Astrocyte (in vitro differentiated cells and primary cell): Measurements from ENCODE around the gene C2orf15. TPM values are rescaled to one million over a fixed set of nuclear protein-coding genes. Genes with fewer than 3 reads are reported as not detected.

ENCODE experiments used
- DNase-seq: peaks from one replicate; pipeline ENCODE4 v3.0.0-alpha.2; 2010; ENCODE audit warnings: low read depth
- FAIRE-seq: peaks from 2 replicates; lab custom pipeline; 2011; peaks lifted over from hg19 to GRCh38; lab: Jason Lieb, UNC
- H2AFZ ChIP-seq: 2 replicates; pipeline ENCODE4 v1.6.0; 2012; ENCODE audit warnings: low read depth, low read length, inconsistent platforms
- H3K27ac ChIP-seq: 2 replicates; pipeline ENCODE4 v1.5.1; 2011; ENCODE audit warnings: low read depth, low read length, inconsistent platforms
- H3K27me3 ChIP-seq: 2 replicates; pipeline ENCODE4 v1.6.0; 2011; ENCODE audit warnings: low read length, inconsistent platforms; ENCODE audit not compliant: insufficient read depth
- H3K36me3 ChIP-seq: 2 replicates; pipeline ENCODE4 v1.5.1; 2011; ENCODE audit warnings: low read length, inconsistent platforms; ENCODE audit not compliant: insufficient read depth
- H3K4me1 ChIP-seq: 2 replicates; pipeline ENCODE4 v1.5.1; 2011; ENCODE audit warnings: low read length, inconsistent platforms; ENCODE audit not compliant: insufficient read depth
- H3K4me2 ChIP-seq: 2 replicates; pipeline ENCODE4 v1.6.0; 2012; ENCODE audit warnings: low read length, inconsistent platforms
- H3K4me3 ChIP-seq: 2 replicates; pipeline ENCODE4 v1.5.1; 2011; ENCODE audit warnings: low read depth, mild to moderate bottlenecking, low read length, inconsistent platforms; ENCODE audit not compliant: insufficient read depth
- H3K79me2 ChIP-seq: 2 replicates; pipeline ENCODE4 v1.6.0; 2012; ENCODE audit warnings: mild to moderate bottlenecking, low read length, inconsistent platforms; ENCODE audit not compliant: insufficient read depth
- H3K9ac ChIP-seq: 2 replicates; pipeline ENCODE4 v1.6.0; 2012; ENCODE audit warnings: mild to moderate bottlenecking, low read length, inconsistent platforms
- H3K9me3 ChIP-seq: 2 replicates; pipeline ENCODE4 v1.5.1; 2012; ENCODE audit warnings: low read depth, mild to moderate bottlenecking, low read length, inconsistent platforms; ENCODE audit not compliant: insufficient read depth
- H4K20me1 ChIP-seq: 2 replicates; pipeline ENCODE4 v1.6.0; 2012; ENCODE audit warnings: low read length, inconsistent platforms; ENCODE audit not compliant: insufficient read depth
- H3K27ac Mint-ChIP-seq: one replicate; pipeline ENCODE4 v1.8.0; 2021; ENCODE audit warnings: mild to moderate bottlenecking, mixed read lengths; ENCODE audit not compliant: unreplicated experiment
- H3K27me3 Mint-ChIP-seq: one replicate; pipeline ENCODE4 v1.8.0; 2021; ENCODE audit warnings: low read depth, mixed read lengths; ENCODE audit not compliant: unreplicated experiment
- H3K36me3 Mint-ChIP-seq: one replicate; pipeline ENCODE4 v1.8.0; 2021; ENCODE audit warnings: low read depth, mixed read lengths; ENCODE audit not compliant: unreplicated experiment
- H3K4me1 Mint-ChIP-seq: one replicate; pipeline ENCODE4 v1.8.0; 2021; ENCODE audit warnings: low read depth, mixed read lengths; ENCODE audit not compliant: unreplicated experiment
- H3K4me3 Mint-ChIP-seq: one replicate; pipeline ENCODE4 v1.8.0; 2021; ENCODE audit warnings: mild to moderate bottlenecking, moderate library complexity, mixed read lengths; ENCODE audit not compliant: unreplicated experiment
- H3K9me3 Mint-ChIP-seq: one replicate; pipeline ENCODE4 v1.8.0; 2021; ENCODE audit warnings: mild to moderate bottlenecking, mixed read lengths; ENCODE audit not compliant: unreplicated experiment
- EZH2 ChIP-seq: IDR thresholded peaks from 2 replicates; pipeline ENCODE4 v1.6.1; 2012; ENCODE audit warnings: mild to moderate bottlenecking, low read length, inconsistent platforms; ENCODE audit not compliant: insufficient read depth
- total RNA-seq: library from RNA; stranded (reverse); gene quantifications from 2 replicates; pipeline ENCODE4 v1.2.1, GENCODE V29; 2021
- TF ChIP-seq, protein P1 (sequence below): IDR thresholded peaks from 2 replicates; pipeline ENCODE4 v1.5.1; 2011; ENCODE audit warnings: low read depth, mild to moderate bottlenecking, inconsistent platforms, low read length, moderate library complexity; ENCODE audit not compliant: insufficient read depth

The C2orf15 gene
- total RNA-seq, 1 donor from 2014 or later = 0.59 TPM

GRCh38 chr2:99156891-99157290 is 15.4 kb downstream of the C2orf15 start:
- no peak overlapping the region for H3K4me3 ChIP-seq
- FAIRE-seq = no peak
- H3K9me3 ChIP-seq = no peaks in the 10 kb centered on the region
- no peaks in the 10 kb centered on the region for H3K36me3 Mint-ChIP-seq
- H3K9ac ChIP-seq = no peak overlapping the region
- no peaks in the 10 kb centered on the region for H4K20me1 ChIP-seq
- H3K27me3 ChIP-seq = no peaks in the 10 kb centered on the region
- no peak overlapping the region for H3K27ac Mint-ChIP-seq
- no peaks in the 10 kb centered on the region for H3K27me3 Mint-ChIP-seq
- no peak for DNase-seq
- no peak for TF ChIP-seq EZH2
- TF ChIP-seq, protein P1, sequence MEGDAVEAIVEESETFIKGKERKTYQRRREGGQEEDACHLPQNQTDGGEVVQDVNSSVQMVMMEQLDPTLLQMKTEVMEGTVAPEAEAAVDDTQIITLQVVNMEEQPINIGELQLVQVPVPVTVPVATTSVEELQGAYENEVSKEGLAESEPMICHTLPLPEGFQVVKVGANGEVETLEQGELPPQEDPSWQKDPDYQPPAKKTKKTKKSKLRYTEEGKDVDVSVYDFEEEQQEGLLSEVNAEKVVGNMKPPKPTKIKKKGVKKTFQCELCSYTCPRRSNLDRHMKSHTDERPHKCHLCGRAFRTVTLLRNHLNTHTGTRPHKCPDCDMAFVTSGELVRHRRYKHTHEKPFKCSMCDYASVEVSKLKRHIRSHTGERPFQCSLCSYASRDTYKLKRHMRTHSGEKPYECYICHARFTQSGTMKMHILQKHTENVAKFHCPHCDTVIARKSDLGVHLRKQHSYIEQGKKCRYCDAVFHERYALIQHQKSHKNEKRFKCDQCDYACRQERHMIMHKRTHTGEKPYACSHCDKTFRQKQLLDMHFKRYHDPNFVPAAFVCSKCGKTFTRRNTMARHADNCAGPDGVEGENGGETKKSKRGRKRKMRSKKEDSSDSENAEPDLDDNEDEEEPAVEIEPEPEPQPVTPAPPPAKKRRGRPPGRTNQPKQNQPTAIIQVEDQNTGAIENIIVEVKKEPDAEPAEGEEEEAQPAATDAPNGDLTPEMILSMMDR = no peak
- H3K36me3 ChIP-seq = no peaks in the 10 kb centered on the region
- H3K9me3 Mint-ChIP-seq = no peaks in the 10 kb centered on the region
- peaks cover 9% of the 10 kb centered on the region for H3K4me1 ChIP-seq
- H2AFZ ChIP-seq = no peak overlapping the region
- H3K4me1 Mint-ChIP-seq = peaks cover 6% of the 10 kb centered on the region
- H3K4me2 ChIP-seq = no peak overlapping the region
- no peak overlapping the region for H3K27ac ChIP-seq
- no peak overlapping the region for H3K4me3 Mint-ChIP-seq
- peaks cover 4% of the 10 kb centered on the region for H3K79me2 ChIP-seq

- FAIRE-seq (no peak), DNase-seq (no peak)
- no peak overlapping the region for H3K27ac Mint-ChIP-seq
- H3K36me3 Mint-ChIP-seq = no peaks in the 10 kb centered on the region
- H3K4me3 ChIP-seq = no peak overlapping the region
- H3K36me3 ChIP-seq = no peaks in the 10 kb centered on the region
- no peak overlapping the region for H3K4me3 Mint-ChIP-seq
- TF ChIP-seq EZH2 = no peak
- TF ChIP-seq, protein P1 = no peak
- H4K20me1 ChIP-seq = no peaks in the 10 kb centered on the region
- peaks cover 6% of the 10 kb centered on the region for H3K4me1 Mint-ChIP-seq
- no peaks in the 10 kb centered on the region for H3K27me3 ChIP-seq
- H3K27ac ChIP-seq = no peak overlapping the region
- peaks cover 9% of the 10 kb centered on the region for H3K4me1 ChIP-seq
- H3K9me3 ChIP-seq = no peaks in the 10 kb centered on the region
- no peak overlapping the region for H3K4me2 ChIP-seq
- no peak overlapping the region for H2AFZ ChIP-seq
- no peak overlapping the region for H3K9ac ChIP-seq
- no peaks in the 10 kb centered on the region for H3K27me3 Mint-ChIP-seq
- H3K9me3 Mint-ChIP-seq = no peaks in the 10 kb centered on the region
- H3K79me2 ChIP-seq = peaks cover 4% of the 10 kb centered on the region
These were observed 17.1 kb downstream of the C2orf15 start for GRCh38 chr2:99158599-99158998.

GRCh38 chr2:99159594-99159993 is 18.1 kb downstream of the C2orf15 start:
- Histone ChIP-seq H3K4me2 (no peak overlapping the region), H3K4me1 (peaks cover 5% of the 10 kb centered on the region), H3K27me3 (no peaks in the 10 kb centered on the region), H3K27ac (no peak overlapping the region), H4K20me1 (no peaks in the 10 kb centered on the region), H3K9me3 (no peaks in the 10 kb centered on the region), H3K36me3 (no peaks in the 10 kb centered on the region), H2AFZ (no peak overlapping the region), H3K9ac (no peak overlapping the region), H3K4me3 (no peak overlapping the region), H3K79me2 (peaks cover 4% of the 10 kb centered on the region)
- H3K36me3 Mint-ChIP-seq = no peaks in the 10 kb centered on the region
- no peak for TF ChIP-seq EZH2
- TF ChIP-seq, protein P1 = no peak
- no peaks in the 10 kb centered on the region for H3K27me3 Mint-ChIP-seq
- H3K27ac Mint-ChIP-seq = no peak overlapping the region
- H3K4me1 Mint-ChIP-seq = peaks cover 6% of the 10 kb centered on the region
- no peak overlapping the region for H3K4me3 Mint-ChIP-seq
- no peak for DNase-seq
- no peaks in the 10 kb centered on the region for H3K9me3 Mint-ChIP-seq
- no peak for FAIRE-seq
